ENCODE measurements around the gene IPO9.
"Not testable (repeated sequence)": the region's sequence is repeated elsewhere in the genome, so short reads cannot be mapped to it uniquely, and the experiment has no call there.

Gene IPO9

GRCh38 chr1:201850053-201850397, 21.1 kb downstream of the IPO9 start:
- DNase-seq = no peak

- DNase-seq = no peak
Measured at GRCh38 chr1:201851949-201852348, 23.0 kb downstream of the IPO9 start.

- not testable (repeated sequence) for DNase-seq
Measured at GRCh38 chr1:201856722-201857121, 27.8 kb downstream of the IPO9 start.

- DNase-seq = no peak
Measured at GRCh38 chr1:201859424-201859823, 30.5 kb downstream of the IPO9 start.

- no peak for DNase-seq
Measured at GRCh38 chr1:201861448-201861847, 32.5 kb downstream of the IPO9 start.

GRCh38 chr1:201870397-201870796, 41.4 kb downstream of the IPO9 start:
- no peak for DNase-seq

GRCh38 chr1:201874672-201875071, 45.7 kb downstream of the IPO9 start:
- DNase-seq = no peak

GRCh38 chr1:201876148-201876818, 47.3 kb downstream of the IPO9 start:
- no peak for DNase-seq

GRCh38 chr1:201877877-201878401, 49.0 kb downstream of the IPO9 start:
- DNase-seq = no peak

GRCh38 chr1:201880928-201881571, 52.1 kb downstream of the IPO9 start:
- no peak for DNase-seq

GRCh38 chr1:201881617-201882016, 52.7 kb downstream of the IPO9 start:
- no peak for DNase-seq

- no peak for DNase-seq
Measured at GRCh38 chr1:201882665-201883132, 53.7 kb downstream of the IPO9 start.

- no peak for DNase-seq
Measured at GRCh38 chr1:201883266-201883665, 54.3 kb downstream of the IPO9 start.

GRCh38 chr1:201883786-201884185, 54.8 kb downstream of the IPO9 start:
- DNase-seq = no peak

GRCh38 chr1:201884425-201884824, 55.5 kb downstream of the IPO9 start:
- DNase-seq = no peak

- DNase-seq = no peak
Measured at GRCh38 chr1:201885531-201886075, 56.6 kb downstream of the IPO9 start.

GRCh38 chr1:201886103-201886885, 57.3 kb downstream of the IPO9 start:
- DNase-seq = no peak

- DNase-seq = no peak
Measured at GRCh38 chr1:201887116-201887866, 58.3 kb downstream of the IPO9 start.

GRCh38 chr1:201888282-201889089, 59.5 kb downstream of the IPO9 start, which contains the start of gene SHISA4:
SHISA4 (plus strand) TSS chr1:201888898; CDS start chr1:201888995, 97 bp downstream.
- no peak for DNase-seq

GRCh38 chr1:201889090-201889968, 60.4 kb downstream of the IPO9 start:
- no peak for DNase-seq

GRCh38 chr1:201890223-201890622, 61.3 kb downstream of the IPO9 start:
- DNase-seq = no peak
